ENCODE data around the gene SF3A2. TPM values are rescaled to one million over a fixed set of nuclear protein-coding genes. Genes with fewer than 3 reads are reported as not detected.

SF3A2 gene
- total and polyA plus RNA-seq, 3 donors from 2014 or later = 102 to 122 (median 117) TPM

DNA sequence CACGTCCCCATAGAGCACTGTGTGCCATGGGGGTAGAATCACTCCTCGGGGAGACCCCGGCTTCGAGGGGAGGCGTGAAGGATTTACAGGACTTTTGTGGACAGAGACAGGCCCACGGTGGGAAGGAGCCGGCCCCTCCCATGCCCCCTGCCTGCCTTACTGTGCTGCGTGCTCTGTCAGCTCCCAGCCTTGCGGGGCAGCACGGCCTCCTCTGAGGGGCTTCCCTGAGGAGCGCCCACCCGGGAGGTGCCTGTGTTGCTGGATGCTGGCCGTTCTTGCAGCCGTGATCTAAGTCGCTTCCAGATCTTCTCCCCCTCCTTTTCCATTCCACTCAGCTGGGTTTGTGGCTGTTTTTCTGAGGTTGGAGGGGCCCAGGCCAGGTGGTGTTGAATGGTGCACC, 29.6 kb upstream of the SF3A2 start:
- no peak for DNase-seq
- no peak overlapping the region for H3K27ac ChIP-seq
- no peaks in the 10 kb centered on the region for H3K9me3 ChIP-seq
- TF ChIP-seq, protein P1, sequence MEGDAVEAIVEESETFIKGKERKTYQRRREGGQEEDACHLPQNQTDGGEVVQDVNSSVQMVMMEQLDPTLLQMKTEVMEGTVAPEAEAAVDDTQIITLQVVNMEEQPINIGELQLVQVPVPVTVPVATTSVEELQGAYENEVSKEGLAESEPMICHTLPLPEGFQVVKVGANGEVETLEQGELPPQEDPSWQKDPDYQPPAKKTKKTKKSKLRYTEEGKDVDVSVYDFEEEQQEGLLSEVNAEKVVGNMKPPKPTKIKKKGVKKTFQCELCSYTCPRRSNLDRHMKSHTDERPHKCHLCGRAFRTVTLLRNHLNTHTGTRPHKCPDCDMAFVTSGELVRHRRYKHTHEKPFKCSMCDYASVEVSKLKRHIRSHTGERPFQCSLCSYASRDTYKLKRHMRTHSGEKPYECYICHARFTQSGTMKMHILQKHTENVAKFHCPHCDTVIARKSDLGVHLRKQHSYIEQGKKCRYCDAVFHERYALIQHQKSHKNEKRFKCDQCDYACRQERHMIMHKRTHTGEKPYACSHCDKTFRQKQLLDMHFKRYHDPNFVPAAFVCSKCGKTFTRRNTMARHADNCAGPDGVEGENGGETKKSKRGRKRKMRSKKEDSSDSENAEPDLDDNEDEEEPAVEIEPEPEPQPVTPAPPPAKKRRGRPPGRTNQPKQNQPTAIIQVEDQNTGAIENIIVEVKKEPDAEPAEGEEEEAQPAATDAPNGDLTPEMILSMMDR (IDR thresholded peaks at IDR 0.05) = no peak
- no peak for TF ChIP-seq POLR2A (IDR thresholded peaks at IDR 0.05)
- H3K27me3 ChIP-seq = no peaks in the 10 kb centered on the region
- no peaks in the 10 kb centered on the region for H3K36me3 ChIP-seq (ENCODE audit: low read depth, missing control alignments)
- no peaks in the 10 kb centered on the region for H3K4me1 ChIP-seq
- WGBS, 2 donors = 91 to 92% methylated on average over 15 of the region's 15 CpGs
- intact Hi-C loops (cut with DNase I; ENCODE audit: low total_unique reads) = no loop called here
- no peak overlapping the region for H3K4me3 ChIP-seq

DNA sequence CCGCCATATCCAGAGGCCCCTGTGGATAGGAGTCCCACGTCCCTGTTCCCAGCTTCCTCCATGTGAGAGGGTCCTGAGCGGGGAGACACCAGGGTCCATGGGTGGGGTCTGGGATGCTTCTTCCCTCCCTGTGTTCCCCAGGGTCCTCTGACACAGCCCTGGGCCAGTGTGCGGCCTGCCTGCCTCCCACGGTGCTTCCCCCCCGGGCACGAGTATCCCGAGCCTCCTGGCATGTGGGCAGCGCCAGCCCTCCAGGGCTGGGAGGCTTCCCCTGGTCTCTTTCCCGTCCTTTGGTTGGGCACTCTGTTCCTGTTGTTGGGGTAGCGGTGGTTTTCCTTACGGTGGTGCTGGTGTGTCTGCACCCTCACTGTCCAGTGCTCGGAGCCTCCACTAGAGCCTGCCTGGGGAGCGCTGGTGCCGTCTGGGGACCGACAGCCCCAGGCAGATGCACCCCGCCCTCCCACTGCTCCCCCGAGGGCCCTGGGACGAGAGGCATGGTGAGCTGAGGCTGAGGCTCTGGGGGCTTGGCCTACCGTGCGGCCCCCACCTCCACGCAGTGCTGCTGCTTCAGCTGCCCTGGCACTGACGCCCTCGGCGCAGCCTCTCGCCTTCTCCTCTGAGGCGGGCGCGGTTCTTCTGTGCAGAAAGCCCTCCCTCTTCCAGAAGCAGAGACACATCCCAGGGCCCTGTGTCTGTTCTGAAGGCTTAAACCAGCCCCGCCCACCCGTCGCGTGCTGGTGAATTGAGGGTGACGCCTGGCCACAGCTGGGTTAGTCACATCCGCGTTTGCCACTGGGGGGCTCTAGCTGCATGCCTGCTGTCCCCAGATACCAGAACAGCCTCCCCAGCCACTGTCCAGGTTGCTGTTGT, 28.4 kb upstream of the SF3A2 start:
- peak; percentile 69 for DNase-seq
- H3K4me3 ChIP-seq = no peak overlapping the region
- H3K4me1 ChIP-seq = no peaks in the 10 kb centered on the region
- H3K27me3 ChIP-seq = no peaks in the 10 kb centered on the region
- no peaks in the 10 kb centered on the region for H3K36me3 ChIP-seq (ENCODE audit: low read depth, missing control alignments)
- H3K9me3 ChIP-seq = no peaks in the 10 kb centered on the region
- TF ChIP-seq, protein P1 (IDR thresholded peaks at IDR 0.05) = no peak
- TF ChIP-seq POLR2A (IDR thresholded peaks at IDR 0.05) = no peak
- WGBS, 2 donors = 67 to 79% methylated on average over 19 to 36 of the region's 36 CpGs
- H3K27ac ChIP-seq = no peak overlapping the region
- intact Hi-C loops (cut with DNase I; ENCODE audit: low total_unique reads) = no loop called here

DNA sequence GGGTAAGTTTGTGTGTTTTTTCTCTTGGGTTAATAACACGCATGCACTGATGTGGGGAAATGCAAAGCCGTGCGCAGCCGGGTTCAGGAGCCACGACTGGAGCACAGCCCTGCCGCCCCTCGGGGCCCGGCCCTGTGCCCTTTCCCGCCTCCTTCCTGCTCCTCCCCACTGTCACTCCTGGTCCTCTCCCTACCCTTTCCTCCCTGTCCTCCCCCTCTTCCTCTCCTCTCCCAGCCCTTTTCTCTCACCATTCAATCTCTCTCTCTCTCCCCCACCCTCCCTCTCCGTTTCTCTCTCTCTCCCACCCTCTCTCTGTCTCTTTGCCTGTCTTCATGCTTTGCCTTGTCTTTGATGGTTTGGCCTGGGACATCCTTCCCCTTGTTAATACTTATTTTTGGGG, 27.6 kb upstream of the SF3A2 start:
- Histone ChIP-seq H3K27ac (no peak overlapping the region), H3K9me3 (no peaks in the 10 kb centered on the region)
- WGBS, 2 donors = 78 to 79% methylated on average over 10 of the region's 10 CpGs

DNA sequence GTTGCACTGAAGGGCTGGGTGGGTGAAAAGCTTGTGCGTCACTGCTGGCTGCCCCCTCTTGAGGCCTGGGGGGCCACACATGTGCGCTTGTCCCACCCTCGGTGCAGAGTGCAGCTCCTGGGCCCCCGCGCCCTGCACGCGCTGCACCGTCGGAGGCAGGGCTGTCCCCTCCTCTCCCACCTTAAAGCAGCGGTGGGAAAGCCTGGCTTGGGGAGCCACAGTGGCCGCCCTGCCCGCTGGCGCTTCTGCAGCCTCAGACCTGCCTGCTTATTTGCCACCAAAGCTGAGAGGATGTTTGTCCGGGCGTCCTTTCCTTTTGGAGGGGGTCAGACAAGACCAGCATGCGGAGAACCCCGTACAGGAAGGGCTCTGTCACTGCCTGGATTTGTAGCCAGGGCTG, 27.2 kb upstream of the SF3A2 start:
- Histone ChIP-seq H3K36me3 (ENCODE audit: low read depth, missing control alignments) (no peaks in the 10 kb centered on the region), H3K27ac (no peak overlapping the region), H3K4me3 (no peak overlapping the region), H3K9me3 (no peaks in the 10 kb centered on the region), H3K27me3 (no peaks in the 10 kb centered on the region), H3K4me1 (no peaks in the 10 kb centered on the region)
- intact Hi-C loops (cut with DNase I; ENCODE audit: low total_unique reads) = no loop called here
- WGBS, 2 donors = 88 to 93% methylated on average over 8 to 17 of the region's 17 CpGs
- DNase-seq = no peak
- TF ChIP-seq POLR2A (IDR thresholded peaks at IDR 0.05) = no peak
- TF ChIP-seq, protein P1 (IDR thresholded peaks at IDR 0.05) = no peak

More for the DNA sequence above, 27.6 kb upstream of the SF3A2 start:
- Histone ChIP-seq H3K4me3 (no peak overlapping the region), H3K27me3 (no peaks in the 10 kb centered on the region), H3K4me1 (no peaks in the 10 kb centered on the region), H3K36me3 (ENCODE audit: low read depth, missing control alignments) (no peaks in the 10 kb centered on the region)
- intact Hi-C loops (cut with DNase I; ENCODE audit: low total_unique reads) = no loop called here
- no peak for DNase-seq
- TF ChIP-seq POLR2A (IDR thresholded peaks at IDR 0.05) = no peak
- TF ChIP-seq, protein P1 (IDR thresholded peaks at IDR 0.05) = no peak

DNA sequence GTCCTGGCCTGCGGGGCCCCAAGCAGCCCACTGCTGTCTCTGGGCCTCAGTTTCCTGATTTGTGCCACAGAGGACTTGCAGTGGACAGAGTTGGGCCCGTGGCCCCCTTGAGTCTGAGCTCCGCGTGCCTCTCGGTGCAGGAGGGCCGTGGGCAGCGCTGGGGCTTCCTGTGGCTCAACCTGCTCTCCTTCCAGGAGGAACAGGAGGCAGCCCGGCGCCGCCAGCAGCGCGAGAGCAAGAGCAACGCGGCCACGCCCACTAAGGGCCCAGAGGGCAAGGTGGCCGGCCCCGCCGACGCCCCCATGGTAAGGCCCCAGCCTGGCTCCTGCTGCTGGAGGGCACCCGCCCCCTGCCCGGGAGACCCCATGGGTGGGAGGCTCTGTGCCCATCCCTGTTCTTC, 26.4 kb upstream of the SF3A2 start:
- WGBS, 2 donors = 89 to 95% methylated on average over 14 to 20 of the region's 21 CpGs
- DNase-seq = no peak
- Histone ChIP-seq H3K27ac (no peak overlapping the region), H3K9me3 (no peaks in the 10 kb centered on the region), H3K27me3 (no peaks in the 10 kb centered on the region), H3K4me3 (no peak overlapping the region), H3K4me1 (no peaks in the 10 kb centered on the region), H3K36me3 (ENCODE audit: low read depth, missing control alignments) (no peaks in the 10 kb centered on the region)
- intact Hi-C loops (cut with DNase I; ENCODE audit: low total_unique reads) = no loop called here
- TF ChIP-seq, protein P1 (IDR thresholded peaks at IDR 0.05) = no peak
- TF ChIP-seq POLR2A (IDR thresholded peaks at IDR 0.05) = no peak
